Body of pancreas (tissue), 4 donors: Measurements from ENCODE around the gene KRT25. TPM values are rescaled to one million over a fixed set of nuclear protein-coding genes. Genes with fewer than 3 reads are reported as not detected.

Experiments
- ATAC-seq: fragments of 150-250 bp; one replicate; pipeline ENCODE4 v1.9.1; 2016
- DNase-seq, 4 donors: peaks; one replicate each; pipeline ENCODE4 v3.0.0-alpha.2; 2019
- H3K27ac ChIP-seq, 4 donors: fragments of 200-600 bp; sonication (generic); 1 replicate in 3 of 4; 2 replicates in 1 of 4; pipeline versions ENCODE4 v1.5.1 to v1.6.1; 2016 to 2019; ENCODE audit warnings: mild to moderate bottlenecking in 1 of 4, mixed read lengths in 1 of 4, moderate library complexity in 1 of 4
- H3K27me3 ChIP-seq, 2 donors: fragments of 200-600 bp; sonication (generic); one replicate each; pipeline ENCODE4 v1.6.0; 2016; ENCODE audit warnings: mild to moderate bottlenecking in 1 of 2
- H3K36me3 ChIP-seq, 2 donors: fragments of 200-600 bp; sonication (generic); replicated peaks in 1 of 2; 2 replicates each; pipeline ENCODE4 v1.5.1; 2016; ENCODE audit warnings: low read depth in 2 of 2; ENCODE audit not compliant: insufficient read depth in 1 of 2
- H3K4me1 ChIP-seq: fragments of 200-600 bp; sonication (generic); one replicate; pipeline ENCODE4 v1.6.0; 2016
- H3K4me3 ChIP-seq, 2 donors: fragments of 200-600 bp; sonication (generic); 1 replicate in 1 of 2; 2 replicates in 1 of 2; pipeline ENCODE4 v1.5.1; 2016 to 2019
- H3K9me3 ChIP-seq, 3 donors: fragments of 200-600 bp; sonication (generic); 1 replicate in 2 of 3; 2 replicates in 1 of 3; pipeline ENCODE4 v1.5.1; 2016
- POLR2A ChIP-seq, 3 donors: fragments of 450-650 bp; IDR thresholded peaks; one replicate each; pipeline ENCODE4 v1.6.1; 2016; ENCODE audit warnings: antibody characterized with exemption in 3 of 3, mild to moderate bottlenecking in 2 of 3
- WGBS, 2 donors: methylation state at CpG; one replicate each; pipeline ENCODE4 v1.1.5; 2017; 5-methylcytosine and 5-hydroxymethylcytosine counted together
- intact Hi-C: fragments of 100-400 bp; cut with DNase I; formaldehyde crosslinking; loops from one replicate; pipeline ENCODE4 v1.15.1; 2023
- total RNA-seq, 2 donors: library from RNA; depleted of rRNA; stranded (reverse); fragments of >200 nt; gene quantifications; one replicate each; pipeline ENCODE4 v1.1.0, GENCODE V29; 2016
- TF ChIP-seq, protein P1 (sequence below), 7 experiments: fragments of 450-650 bp in 4 of 7; fragments of 200-600 bp in 3 of 7; sonication (generic) in 3 of 7; IDR thresholded peaks; one replicate each; pipeline ENCODE4 v1.5.1; 2016 to 2019; ENCODE audit warnings: antibody characterized with exemption in 7 of 7

Gene KRT25
- total RNA-seq, 2 donors from 2014 or later, result not detected

DNA sequence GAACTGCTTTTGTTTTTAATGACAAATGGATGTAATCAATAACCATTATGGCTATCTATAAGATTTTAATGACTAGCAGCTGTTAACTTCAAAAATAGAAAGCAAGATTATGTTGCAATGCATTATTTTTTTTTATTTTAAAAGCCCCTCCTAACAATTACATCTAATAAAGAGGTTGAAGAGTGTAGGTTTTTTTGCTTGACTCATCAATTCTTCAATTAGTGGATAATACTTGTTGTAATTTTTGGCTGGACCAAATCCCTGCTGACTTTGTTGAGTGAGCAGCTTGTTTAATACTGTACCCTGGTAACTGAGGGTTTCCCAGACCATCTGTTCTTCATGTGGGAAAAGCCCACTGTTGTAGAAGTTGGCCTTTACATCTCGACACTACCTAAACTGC, 24.2 kb downstream of the KRT25 start:
- Histone ChIP-seq H3K36me3 (no peaks in the 10 kb centered on the region), H3K9me3 (no peaks in the 10 kb centered on the region), H3K4me3 (no peak overlapping the region), H3K4me1 (no peaks in the 10 kb centered on the region), H3K27me3 (no peaks in the 10 kb centered on the region), H3K27ac (no peak overlapping the region)
- TF ChIP-seq, protein P1, sequence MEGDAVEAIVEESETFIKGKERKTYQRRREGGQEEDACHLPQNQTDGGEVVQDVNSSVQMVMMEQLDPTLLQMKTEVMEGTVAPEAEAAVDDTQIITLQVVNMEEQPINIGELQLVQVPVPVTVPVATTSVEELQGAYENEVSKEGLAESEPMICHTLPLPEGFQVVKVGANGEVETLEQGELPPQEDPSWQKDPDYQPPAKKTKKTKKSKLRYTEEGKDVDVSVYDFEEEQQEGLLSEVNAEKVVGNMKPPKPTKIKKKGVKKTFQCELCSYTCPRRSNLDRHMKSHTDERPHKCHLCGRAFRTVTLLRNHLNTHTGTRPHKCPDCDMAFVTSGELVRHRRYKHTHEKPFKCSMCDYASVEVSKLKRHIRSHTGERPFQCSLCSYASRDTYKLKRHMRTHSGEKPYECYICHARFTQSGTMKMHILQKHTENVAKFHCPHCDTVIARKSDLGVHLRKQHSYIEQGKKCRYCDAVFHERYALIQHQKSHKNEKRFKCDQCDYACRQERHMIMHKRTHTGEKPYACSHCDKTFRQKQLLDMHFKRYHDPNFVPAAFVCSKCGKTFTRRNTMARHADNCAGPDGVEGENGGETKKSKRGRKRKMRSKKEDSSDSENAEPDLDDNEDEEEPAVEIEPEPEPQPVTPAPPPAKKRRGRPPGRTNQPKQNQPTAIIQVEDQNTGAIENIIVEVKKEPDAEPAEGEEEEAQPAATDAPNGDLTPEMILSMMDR (IDR thresholded peaks at IDR 0.05), result no peak
- no peak for TF ChIP-seq POLR2A (IDR thresholded peaks at IDR 0.05)
- DNase-seq (no peak), ATAC-seq (no peak)
- 47 to 48% methylated on average over 1 of the region's 1 CpG for WGBS, 2 donors
- intact Hi-C loops, result no loop called here

DNA sequence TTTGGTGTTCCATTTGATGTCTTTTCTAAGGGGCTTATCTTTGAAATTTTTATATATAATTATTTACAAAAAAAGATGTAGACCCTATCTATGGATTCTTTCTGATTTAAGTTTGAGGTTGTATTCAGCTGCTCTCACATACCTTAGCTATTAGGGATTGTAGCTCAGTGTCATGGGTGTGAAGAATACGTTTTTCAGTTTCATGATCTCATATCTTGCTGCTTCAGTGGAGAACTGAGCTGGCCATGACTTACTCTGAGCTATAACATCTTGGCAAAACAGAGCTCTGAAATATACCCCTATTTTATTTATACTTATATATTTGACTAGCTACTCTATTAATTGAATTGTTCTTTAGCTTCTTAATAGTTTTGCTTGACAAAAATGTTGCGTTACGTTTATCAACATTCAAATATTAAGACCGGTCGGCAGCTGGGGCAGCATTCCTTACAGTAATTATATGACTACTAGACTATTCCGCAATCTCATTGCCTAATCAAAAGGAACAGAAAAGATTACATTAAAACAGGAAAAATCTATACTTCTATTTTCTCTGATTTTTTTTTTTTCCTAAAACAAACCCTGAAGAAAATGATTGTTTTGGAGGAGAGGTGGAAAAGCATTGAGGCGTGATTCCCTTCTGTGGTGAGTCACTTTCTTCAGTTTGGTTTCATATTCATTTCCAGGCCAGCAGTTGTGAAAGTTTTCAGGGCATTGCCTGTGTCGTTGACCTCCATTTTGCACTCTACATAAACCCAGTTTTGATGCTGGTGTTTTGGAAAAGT, 27.5 kb downstream of the KRT25 start:
- TF ChIP-seq, protein P1 (IDR thresholded peaks at IDR 0.05), result no peak
- TF ChIP-seq POLR2A (IDR thresholded peaks at IDR 0.05), result no peak
- Histone ChIP-seq H3K27me3 (no peaks in the 10 kb centered on the region), H3K4me1 (no peaks in the 10 kb centered on the region), H3K27ac (no peak overlapping the region), H3K9me3 (no peaks in the 10 kb centered on the region), H3K4me3 (no peak overlapping the region), H3K36me3 (no peaks in the 10 kb centered on the region)
- 36 to 42% methylated on average over 8 of the region's 8 CpGs for WGBS, 2 donors
- intact Hi-C loops, result no loop called here
- no peak for ATAC-seq
- no peak for DNase-seq

DNA sequence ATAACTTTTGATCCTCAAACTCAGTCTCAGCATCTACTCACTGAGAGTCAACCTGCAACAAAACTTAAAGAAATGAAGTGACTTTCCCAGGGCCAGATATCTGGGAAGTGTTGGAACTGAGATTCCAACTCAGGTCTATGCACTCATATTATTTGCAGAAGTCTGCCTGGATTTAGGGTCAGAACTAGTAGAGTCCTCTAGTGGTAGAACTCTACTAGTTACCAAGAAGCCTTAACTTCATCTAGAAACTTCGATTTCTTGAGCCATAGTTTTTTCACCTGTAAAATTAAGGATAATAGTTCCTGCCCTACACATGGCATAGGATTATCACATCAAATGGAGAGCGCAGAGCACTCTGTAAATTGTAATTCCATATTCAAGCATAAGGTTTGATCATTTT, 28.2 kb downstream of the KRT25 start:
- H3K36me3 ChIP-seq, result no peaks in the 10 kb centered on the region
- 41 to 49% methylated on average over 2 of the region's 2 CpGs for WGBS, 2 donors
- TF ChIP-seq, protein P1 (IDR thresholded peaks at IDR 0.05), result peak in 5 of 7 experiments; percentile 8 to 46 (median 41)
- TF ChIP-seq POLR2A (IDR thresholded peaks at IDR 0.05), result no peak
- no peaks in the 10 kb centered on the region for H3K27me3 ChIP-seq
- peaks cover 4% of the 10 kb centered on the region for H3K4me1 ChIP-seq
- H3K4me3 ChIP-seq, result no peak overlapping the region
- DNase-seq (no peak), ATAC-seq (no peak)
- no peak overlapping the region for H3K27ac ChIP-seq
- no peaks in the 10 kb centered on the region for H3K9me3 ChIP-seq
- intact Hi-C loops, result no loop called here

DNA sequence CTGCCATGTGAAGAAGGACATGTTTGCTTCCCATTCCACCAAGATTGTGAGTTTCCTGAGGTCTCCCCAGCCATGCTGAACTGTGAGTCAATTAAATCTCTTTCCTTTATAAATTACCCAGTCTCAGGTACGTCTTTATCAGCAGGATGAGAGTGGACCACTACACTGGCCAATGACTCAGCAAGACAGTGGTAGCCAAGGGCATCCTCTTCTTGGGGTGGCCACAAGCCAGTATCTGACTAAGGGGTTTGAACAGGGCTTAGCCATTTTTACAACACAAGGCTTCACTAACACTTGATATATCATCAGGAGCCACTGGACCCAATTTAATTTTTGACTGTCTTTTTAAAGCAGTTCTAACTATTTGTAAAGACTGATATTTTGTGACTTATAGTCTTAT, 30.5 kb downstream of the KRT25 start:
- intact Hi-C loops, result no loop called here
- Histone ChIP-seq H3K9me3 (no peaks in the 10 kb centered on the region), H3K27ac (no peak overlapping the region), H3K4me1 (peaks cover 10% of the 10 kb centered on the region), H3K36me3 (no peaks in the 10 kb centered on the region), H3K27me3 (no peaks in the 10 kb centered on the region), H3K4me3 (no peak overlapping the region)
- DNase-seq (no peak), ATAC-seq (no peak)
- TF ChIP-seq, protein P1 (IDR thresholded peaks at IDR 0.05), result no peak
- no peak for TF ChIP-seq POLR2A (IDR thresholded peaks at IDR 0.05)
- 33 to 42% methylated on average over 1 of the region's 1 CpG for WGBS, 2 donors

DNA sequence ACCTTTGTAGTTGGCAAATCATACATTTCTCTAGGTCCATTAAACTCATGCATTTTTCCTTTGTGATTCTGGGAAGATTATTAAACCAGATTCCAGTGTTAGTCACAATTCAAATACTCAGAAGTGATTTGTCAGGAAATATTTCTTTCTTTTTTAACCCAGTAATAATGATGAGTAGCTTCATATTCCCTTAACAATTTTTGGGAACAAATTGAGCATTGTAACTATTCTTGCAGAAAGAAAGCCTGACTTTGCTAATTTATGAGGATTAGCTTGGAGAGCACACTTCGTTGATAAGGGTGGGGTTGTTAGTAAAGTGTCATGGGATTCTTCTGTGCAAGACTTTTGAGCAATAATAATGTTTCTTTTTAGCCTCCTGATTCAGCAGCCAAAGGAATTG, 32.9 kb downstream of the KRT25 start:
- peaks cover 10% of the 10 kb centered on the region for H3K4me1 ChIP-seq
- H3K9me3 ChIP-seq, result no peaks in the 10 kb centered on the region
- intact Hi-C loops, result no loop called here
- TF ChIP-seq POLR2A (IDR thresholded peaks at IDR 0.05), result no peak
- TF ChIP-seq, protein P1 (IDR thresholded peaks at IDR 0.05), result no peak
- DNase-seq (no peak), ATAC-seq (no peak)
- no peaks in the 10 kb centered on the region for H3K36me3 ChIP-seq
- H3K4me3 ChIP-seq, result no peak overlapping the region
- H3K27ac ChIP-seq, result peak overlapping the region in 1 of 4 donors; percentile 57
- no peaks in the 10 kb centered on the region for H3K27me3 ChIP-seq
- WGBS, 2 donors, result 54 to 65% methylated on average over 1 of the region's 1 CpG
